ENCODE data around the gene BCL6.
A peak's percentile ranks its signal among the peaks of the same experiment; 100 is the strongest.

The BCL6 gene

DNA sequence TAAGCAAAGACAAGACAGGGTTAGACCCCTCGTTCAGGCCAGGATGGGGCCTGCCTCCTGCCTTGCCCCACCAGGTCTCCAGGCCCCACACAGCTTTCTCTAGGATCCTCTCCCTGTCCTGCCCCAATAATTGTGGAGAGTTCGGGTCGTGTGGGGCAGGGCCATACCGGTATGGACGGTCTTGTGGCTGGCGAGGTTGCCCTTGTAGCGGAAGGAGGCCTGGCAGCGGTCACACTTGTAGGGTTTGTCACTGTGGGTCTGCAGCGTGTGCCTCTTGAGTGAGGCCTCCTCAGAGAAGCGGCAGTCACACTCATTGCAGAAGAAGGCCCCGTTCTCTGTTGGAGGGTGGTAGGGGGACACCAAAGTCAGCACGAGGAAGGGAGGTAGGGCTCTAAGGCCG lies 18.7 kb downstream of the BCL6 start:
- no peak for ATAC-seq
- no peak for TF ChIP-seq ARNTL (CRISPR knock-in tag; IDR thresholded peaks at IDR 0.05; ENCODE audit: borderline replicate concordance, low read depth)
- TF ChIP-seq, protein P1, sequence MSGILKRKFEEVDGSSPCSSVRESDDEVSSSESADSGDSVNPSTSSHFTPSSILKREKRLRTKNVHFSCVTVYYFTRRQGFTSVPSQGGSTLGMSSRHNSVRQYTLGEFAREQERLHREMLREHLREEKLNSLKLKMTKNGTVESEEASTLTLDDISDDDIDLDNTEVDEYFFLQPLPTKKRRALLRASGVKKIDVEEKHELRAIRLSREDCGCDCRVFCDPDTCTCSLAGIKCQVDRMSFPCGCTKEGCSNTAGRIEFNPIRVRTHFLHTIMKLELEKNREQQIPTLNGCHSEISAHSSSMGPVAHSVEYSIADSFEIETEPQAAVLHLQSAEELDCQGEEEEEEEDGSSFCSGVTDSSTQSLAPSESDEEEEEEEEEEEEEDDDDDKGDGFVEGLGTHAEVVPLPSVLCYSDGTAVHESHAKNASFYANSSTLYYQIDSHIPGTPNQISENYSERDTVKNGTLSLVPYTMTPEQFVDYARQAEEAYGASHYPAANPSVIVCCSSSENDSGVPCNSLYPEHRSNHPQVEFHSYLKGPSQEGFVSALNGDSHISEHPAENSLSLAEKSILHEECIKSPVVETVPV (CRISPR knock-in tag; IDR thresholded peaks at IDR 0.05) = no peak
- TF ChIP-seq ZFP30 (CRISPR knock-in tag; IDR thresholded peaks at IDR 0.05) = no peak
- TF ChIP-seq OSR1 (CRISPR knock-in tag; IDR thresholded peaks at IDR 0.05) = no peak
- TF ChIP-seq ISL1 (CRISPR knock-in tag; IDR thresholded peaks at IDR 0.05) = no peak
- no peak for TF ChIP-seq POU6F1 (CRISPR knock-in tag; IDR thresholded peaks at IDR 0.05; ENCODE audit: borderline replicate concordance, low read depth)
- no peak for TF ChIP-seq ESRRG (CRISPR knock-in tag; IDR thresholded peaks at IDR 0.05)
- no peak for TF ChIP-seq ZC3H10 (CRISPR knock-in tag; IDR thresholded peaks at IDR 0.05)

DNA sequence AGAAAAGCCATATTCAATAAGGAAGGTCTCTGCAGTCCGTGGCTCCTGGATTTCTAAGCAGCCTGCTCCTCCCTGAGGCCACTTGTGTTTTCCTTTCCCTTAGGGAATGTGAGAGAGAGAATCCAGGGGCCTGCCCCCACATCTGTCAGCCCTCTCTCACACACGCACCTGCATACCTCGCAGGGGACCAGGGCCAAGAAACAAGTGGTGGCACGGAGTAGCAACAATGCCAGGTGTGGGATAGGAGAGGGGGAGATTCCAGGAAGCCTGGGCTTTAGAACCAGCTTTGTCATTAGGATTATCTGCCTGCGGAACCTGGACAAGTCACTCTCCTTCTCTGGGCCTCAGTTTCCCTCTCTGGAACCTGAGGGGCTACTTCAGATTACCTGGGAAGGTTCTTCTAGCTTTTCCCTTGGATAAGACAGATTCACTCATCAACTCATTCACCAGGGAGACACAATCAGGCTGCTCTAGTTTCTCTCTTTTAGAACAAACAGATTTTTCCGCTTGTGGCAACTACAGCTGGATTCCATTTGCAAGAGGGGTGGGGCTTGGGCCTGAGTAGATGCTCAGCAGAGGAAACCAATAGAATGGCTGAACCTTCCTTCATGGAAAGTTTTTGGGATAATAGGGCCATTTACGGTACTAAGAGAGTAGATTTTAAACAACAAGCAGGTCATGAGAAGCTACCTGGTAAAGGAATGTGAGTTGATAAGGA lies 19.5 kb downstream of the BCL6 start:
- no peak for TF ChIP-seq RARB (CRISPR knock-in tag; IDR thresholded peaks at IDR 0.05)
- no peak for TF ChIP-seq GLIS3 (CRISPR knock-in tag; IDR thresholded peaks at IDR 0.05)
- TF ChIP-seq POU6F1 (CRISPR knock-in tag; IDR thresholded peaks at IDR 0.05; ENCODE audit: borderline replicate concordance, low read depth) = no peak
- no peak for TF ChIP-seq ZFP30 (CRISPR knock-in tag; IDR thresholded peaks at IDR 0.05)
- no peak for TF ChIP-seq TOX (CRISPR knock-in tag; IDR thresholded peaks at IDR 0.05; ENCODE audit: borderline replicate concordance)
- TF ChIP-seq ESRRG (CRISPR knock-in tag; IDR thresholded peaks at IDR 0.05) = no peak
- no peak for TF ChIP-seq ZNF70 (CRISPR knock-in tag; IDR thresholded peaks at IDR 0.05)
- no peak for TF ChIP-seq ZC3H10 (CRISPR knock-in tag; IDR thresholded peaks at IDR 0.05)
- no peak for TF ChIP-seq ZNF565 (CRISPR knock-in tag; conservative IDR thresholded peaks at IDR 0.05; ENCODE audit: low read depth)
- TF ChIP-seq ZNF8 (CRISPR knock-in tag; IDR thresholded peaks at IDR 0.05) = no peak
- TF ChIP-seq, protein P1 (CRISPR knock-in tag; IDR thresholded peaks at IDR 0.05) = no peak
- no peak for TF ChIP-seq BACH2 (CRISPR knock-in tag; IDR thresholded peaks at IDR 0.05; ENCODE audit: borderline replicate concordance)
- no peak for TF ChIP-seq ARNTL (CRISPR knock-in tag; IDR thresholded peaks at IDR 0.05; ENCODE audit: borderline replicate concordance, low read depth)
- no peak for TF ChIP-seq PPARA (CRISPR knock-in tag; IDR thresholded peaks at IDR 0.05; ENCODE audit: borderline replicate concordance)
- TF ChIP-seq TSHZ2 (CRISPR knock-in tag; IDR thresholded peaks at IDR 0.05) = no peak
- TF ChIP-seq SNAI2 (CRISPR knock-in tag; IDR thresholded peaks at IDR 0.05) = no peak
- TF ChIP-seq, protein P2, sequence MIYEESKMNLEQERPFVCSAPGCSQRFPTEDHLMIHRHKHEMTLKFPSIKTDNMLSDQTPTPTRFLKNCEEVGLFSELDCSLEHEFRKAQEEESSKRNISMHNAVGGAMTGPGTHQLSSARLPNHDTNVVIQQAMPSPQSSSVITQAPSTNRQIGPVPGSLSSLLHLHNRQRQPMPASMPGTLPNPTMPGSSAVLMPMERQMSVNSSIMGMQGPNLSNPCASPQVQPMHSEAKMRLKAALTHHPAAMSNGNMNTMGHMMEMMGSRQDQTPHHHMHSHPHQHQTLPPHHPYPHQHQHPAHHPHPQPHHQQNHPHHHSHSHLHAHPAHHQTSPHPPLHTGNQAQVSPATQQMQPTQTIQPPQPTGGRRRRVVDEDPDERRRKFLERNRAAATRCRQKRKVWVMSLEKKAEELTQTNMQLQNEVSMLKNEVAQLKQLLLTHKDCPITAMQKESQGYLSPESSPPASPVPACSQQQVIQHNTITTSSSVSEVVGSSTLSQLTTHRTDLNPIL (CRISPR knock-in tag; IDR thresholded peaks at IDR 0.05; ENCODE audit: low read depth) = no peak
- TF ChIP-seq ZFP3 (CRISPR knock-in tag; IDR thresholded peaks at IDR 0.05) = no peak
- TF ChIP-seq CSDC2 (CRISPR knock-in tag; IDR thresholded peaks at IDR 0.05) = no peak
- no peak for TF ChIP-seq OSR1 (CRISPR knock-in tag; IDR thresholded peaks at IDR 0.05)
- ATAC-seq = peak; percentile 44; the same call in 2 of the 3 replicates
